Keratinocyte (primary cell): ENCODE data around the gene SLC43A1.

Experiments used
- EZH2 ChIP-seq: IDR thresholded peaks from one replicate; pipeline ENCODE4 v1.6.1; 2012; ENCODE audit warnings: inconsistent platforms, mild to moderate bottlenecking, low read length, moderate library complexity
- TF ChIP-seq, protein P1 (sequence below), 3 experiments: IDR thresholded peaks in 1 of 3; conservative IDR thresholded peaks in 1 of 3; optimal IDR thresholded peaks in 1 of 3; 2 replicates in 2 of 3; 3 replicates in 1 of 3; pipeline versions ENCODE3 to v1.5.1; 2011; ENCODE audit warnings: low read length in 3 of 3, mild to moderate bottlenecking in 3 of 3, moderate library complexity in 2 of 3, control low read depth in 1 of 3, inconsistent platforms in 1 of 3; ENCODE audit not compliant: insufficient read depth in 2 of 3; ENCODE audit errors: extremely low read depth in 1 of 3

DNA sequence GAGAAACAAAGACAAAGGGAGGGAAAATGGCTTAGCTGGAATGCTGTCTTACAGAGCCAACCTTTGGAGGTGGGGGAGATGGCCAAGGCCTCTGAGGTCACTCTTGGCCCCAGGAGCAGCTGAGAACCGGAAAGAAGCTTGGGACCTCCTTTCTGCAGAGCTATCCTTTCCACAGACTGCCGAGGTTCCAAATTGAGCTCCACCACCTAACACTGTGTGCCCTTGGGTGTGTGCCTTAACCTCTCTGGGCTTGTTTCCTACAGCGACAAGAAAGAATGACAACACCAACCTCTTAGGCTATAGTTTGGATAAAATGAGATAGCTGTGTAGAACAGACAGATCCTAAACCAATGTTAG is 32.0 kb downstream of the SLC43A1 start:
- TF ChIP-seq, protein P1, sequence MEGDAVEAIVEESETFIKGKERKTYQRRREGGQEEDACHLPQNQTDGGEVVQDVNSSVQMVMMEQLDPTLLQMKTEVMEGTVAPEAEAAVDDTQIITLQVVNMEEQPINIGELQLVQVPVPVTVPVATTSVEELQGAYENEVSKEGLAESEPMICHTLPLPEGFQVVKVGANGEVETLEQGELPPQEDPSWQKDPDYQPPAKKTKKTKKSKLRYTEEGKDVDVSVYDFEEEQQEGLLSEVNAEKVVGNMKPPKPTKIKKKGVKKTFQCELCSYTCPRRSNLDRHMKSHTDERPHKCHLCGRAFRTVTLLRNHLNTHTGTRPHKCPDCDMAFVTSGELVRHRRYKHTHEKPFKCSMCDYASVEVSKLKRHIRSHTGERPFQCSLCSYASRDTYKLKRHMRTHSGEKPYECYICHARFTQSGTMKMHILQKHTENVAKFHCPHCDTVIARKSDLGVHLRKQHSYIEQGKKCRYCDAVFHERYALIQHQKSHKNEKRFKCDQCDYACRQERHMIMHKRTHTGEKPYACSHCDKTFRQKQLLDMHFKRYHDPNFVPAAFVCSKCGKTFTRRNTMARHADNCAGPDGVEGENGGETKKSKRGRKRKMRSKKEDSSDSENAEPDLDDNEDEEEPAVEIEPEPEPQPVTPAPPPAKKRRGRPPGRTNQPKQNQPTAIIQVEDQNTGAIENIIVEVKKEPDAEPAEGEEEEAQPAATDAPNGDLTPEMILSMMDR (optimal IDR thresholded peaks at IDR 0.05 in 1 of 3, IDR thresholded peaks at IDR 0.05 in 1 of 3, conservative IDR thresholded peaks at IDR 0.05 in 1 of 3; ENCODE audit: extremely low read depth in 1 of 3, insufficient read depth in 2 of 3, low read length in 3 of 3) = no peak
- TF ChIP-seq EZH2 = no peak
